Vagina (tissue), 2 donors: ENCODE measurements around the gene NOMO2.
"Not testable (repeated sequence)": the region's sequence is repeated elsewhere in the genome, so short reads cannot be mapped to it uniquely, and the experiment has no call there.

Source experiments
- CTCF ChIP-seq, 3 experiments: fragments of 450-650 bp in 2 of 3; fragments of 200-600 bp in 1 of 3; sonication (generic) in 1 of 3; IDR thresholded peaks; one replicate each; pipeline ENCODE4 v1.5.1; 2017 to 2019; ENCODE audit warnings: antibody characterized with exemption in 3 of 3, mild to moderate bottlenecking in 2 of 3, moderate library complexity in 2 of 3
- POLR2A ChIP-seq, 2 donors: fragments of 450-650 bp; IDR thresholded peaks; one replicate each; pipeline ENCODE4 v1.6.1; 2017; ENCODE audit warnings: antibody characterized with exemption in 2 of 2, mild to moderate bottlenecking in 2 of 2, moderate library complexity in 2 of 2
- POLR2AphosphoS5 ChIP-seq, 2 donors: sonication (generic); formaldehyde crosslinking; IDR thresholded peaks; one replicate each; pipeline ENCODE4 v1.9.0; 2017; ENCODE audit warnings: antibody characterized with exemption in 2 of 2, mild to moderate bottlenecking in 2 of 2, low read depth in 1 of 2; ENCODE audit not compliant: insufficient read depth in 1 of 2

- not testable (repeated sequence) for TF ChIP-seq CTCF (IDR thresholded peaks at IDR 0.05); POLR2AphosphoS5 (IDR thresholded peaks at IDR 0.05; ENCODE audit: insufficient read depth in 1 of 2, low read depth in 1 of 2); POLR2A (IDR thresholded peaks at IDR 0.05)
These were observed 152.2 kb downstream of the NOMO2 start for GRCh38 chr16:18409532-18410293.
